Ishikawa (cell line): Measurements from ENCODE around the gene NFE2L2.

Experiments used
- CEBPB ChIP-seq: IDR thresholded peaks from 2 replicates; pipeline ENCODE4 v1.6.1; 2012
- CREB1 ChIP-seq: IDR thresholded peaks from 2 replicates; pipeline ENCODE4 v1.6.1; 2012; ENCODE audit warnings: low read depth
- EGR1 ChIP-seq: IDR thresholded peaks from 2 replicates; pipeline ENCODE4 v1.6.1; 2012
- EP300 ChIP-seq: IDR thresholded peaks from 2 replicates; pipeline ENCODE4 v1.6.1; 2012; ENCODE audit warnings: borderline replicate concordance
- FOXM1 ChIP-seq: IDR thresholded peaks from 2 replicates; pipeline ENCODE4 v1.6.1; 2012; ENCODE audit warnings: low read depth, borderline replicate concordance
- NFIC ChIP-seq: IDR thresholded peaks from 2 replicates; pipeline ENCODE4 v1.6.1; 2012
- RAD21 ChIP-seq: IDR thresholded peaks from 2 replicates; pipeline ENCODE4 v1.6.1; 2012; ENCODE audit warnings: low read depth
- TAF1 ChIP-seq: IDR thresholded peaks from 2 replicates; pipeline ENCODE4 v1.6.1; 2012; ENCODE audit warnings: low read depth, mild to moderate bottlenecking
- TCF12 ChIP-seq: IDR thresholded peaks from 2 replicates; pipeline ENCODE4 v1.6.1; 2012; ENCODE audit warnings: low read depth
- TEAD4 ChIP-seq: IDR thresholded peaks from 2 replicates; pipeline ENCODE4 v1.6.1; 2012
- YY1 ChIP-seq: IDR thresholded peaks from 2 replicates; pipeline ENCODE4 v1.6.1; 2012; ENCODE audit warnings: low read depth
- ZBTB7A ChIP-seq: IDR thresholded peaks from 2 replicates; pipeline ENCODE4 v1.6.1; 2012; ENCODE audit warnings: low read depth
- TF ChIP-seq, protein P1 (sequence below): IDR thresholded peaks from 2 replicates; pipeline ENCODE4 v1.6.1; 2012; ENCODE audit warnings: low read depth, mild to moderate bottlenecking
- TF ChIP-seq, protein P2 (sequence below): IDR thresholded peaks from 2 replicates; pipeline ENCODE4 v1.6.1; 2012
- TF ChIP-seq, protein P3 (sequence below): IDR thresholded peaks from 2 replicates; pipeline ENCODE4 v1.6.1; 2012

NFE2L2 gene

DNA sequence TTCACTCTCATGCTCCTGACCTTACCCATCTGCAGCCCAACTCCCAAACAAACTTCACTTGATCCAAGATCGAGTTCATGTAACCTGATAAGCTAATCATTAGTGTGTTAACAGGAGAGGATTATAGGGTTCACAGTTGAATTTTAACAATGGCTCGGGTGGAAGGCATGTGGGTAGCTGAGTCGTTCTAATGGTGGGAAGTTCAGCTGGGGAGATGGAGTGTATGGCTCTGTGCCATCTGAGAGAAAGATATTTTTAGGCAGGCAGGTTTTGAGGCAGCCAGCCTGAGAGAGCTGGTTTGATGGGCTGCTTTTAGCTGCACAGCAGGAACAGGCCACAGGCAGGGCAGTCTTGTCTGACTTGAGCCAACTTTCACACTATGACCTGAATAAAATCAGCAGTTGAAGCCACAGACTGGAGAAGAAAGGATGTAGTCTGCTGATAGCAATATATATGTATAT, 17.7 kb upstream of the NFE2L2 start:
- TF ChIP-seq NFIC (peak; percentile 39; the same call in 1 of the 2 replicates), TEAD4 (no peak)

DNA sequence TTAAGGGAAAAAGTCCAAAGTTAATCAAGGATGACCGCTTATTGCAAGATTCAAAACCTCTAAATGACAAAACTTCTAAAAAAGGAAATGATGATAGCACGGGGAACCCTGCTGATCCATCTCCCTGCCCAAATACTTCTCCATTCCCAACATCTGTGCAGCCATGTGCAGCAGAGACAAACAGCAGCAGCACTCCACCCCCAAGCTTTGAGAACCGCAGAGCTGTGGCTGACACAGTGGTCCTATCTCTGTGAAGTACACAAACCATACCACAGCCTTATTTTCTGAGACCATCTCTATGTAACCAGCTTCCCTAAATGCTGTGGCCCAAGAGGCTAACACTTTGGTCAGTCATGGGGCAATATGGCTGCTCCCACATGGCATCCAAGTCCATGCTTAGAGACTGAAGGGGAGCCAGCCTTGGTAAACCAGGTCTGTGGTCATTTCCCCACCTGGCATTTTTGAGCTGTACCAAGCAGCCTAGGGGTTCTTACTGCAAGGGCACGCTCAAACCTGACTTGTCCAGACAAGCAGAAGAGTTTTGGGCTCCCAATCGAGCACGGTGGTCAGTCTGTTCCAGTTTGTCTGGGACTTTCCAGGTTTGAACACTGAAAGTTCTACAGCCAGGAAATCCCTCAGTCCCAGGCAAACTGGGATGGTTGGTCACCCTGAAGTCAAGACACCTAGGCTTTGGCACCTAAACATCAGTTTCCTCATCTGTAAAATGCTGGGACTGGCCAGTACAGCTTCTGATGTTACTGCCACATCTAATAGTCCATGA, 17.1 kb upstream of the NFE2L2 start:
- TF ChIP-seq TCF12 (no peak), NFIC (no peak)
- TF ChIP-seq, protein P1, sequence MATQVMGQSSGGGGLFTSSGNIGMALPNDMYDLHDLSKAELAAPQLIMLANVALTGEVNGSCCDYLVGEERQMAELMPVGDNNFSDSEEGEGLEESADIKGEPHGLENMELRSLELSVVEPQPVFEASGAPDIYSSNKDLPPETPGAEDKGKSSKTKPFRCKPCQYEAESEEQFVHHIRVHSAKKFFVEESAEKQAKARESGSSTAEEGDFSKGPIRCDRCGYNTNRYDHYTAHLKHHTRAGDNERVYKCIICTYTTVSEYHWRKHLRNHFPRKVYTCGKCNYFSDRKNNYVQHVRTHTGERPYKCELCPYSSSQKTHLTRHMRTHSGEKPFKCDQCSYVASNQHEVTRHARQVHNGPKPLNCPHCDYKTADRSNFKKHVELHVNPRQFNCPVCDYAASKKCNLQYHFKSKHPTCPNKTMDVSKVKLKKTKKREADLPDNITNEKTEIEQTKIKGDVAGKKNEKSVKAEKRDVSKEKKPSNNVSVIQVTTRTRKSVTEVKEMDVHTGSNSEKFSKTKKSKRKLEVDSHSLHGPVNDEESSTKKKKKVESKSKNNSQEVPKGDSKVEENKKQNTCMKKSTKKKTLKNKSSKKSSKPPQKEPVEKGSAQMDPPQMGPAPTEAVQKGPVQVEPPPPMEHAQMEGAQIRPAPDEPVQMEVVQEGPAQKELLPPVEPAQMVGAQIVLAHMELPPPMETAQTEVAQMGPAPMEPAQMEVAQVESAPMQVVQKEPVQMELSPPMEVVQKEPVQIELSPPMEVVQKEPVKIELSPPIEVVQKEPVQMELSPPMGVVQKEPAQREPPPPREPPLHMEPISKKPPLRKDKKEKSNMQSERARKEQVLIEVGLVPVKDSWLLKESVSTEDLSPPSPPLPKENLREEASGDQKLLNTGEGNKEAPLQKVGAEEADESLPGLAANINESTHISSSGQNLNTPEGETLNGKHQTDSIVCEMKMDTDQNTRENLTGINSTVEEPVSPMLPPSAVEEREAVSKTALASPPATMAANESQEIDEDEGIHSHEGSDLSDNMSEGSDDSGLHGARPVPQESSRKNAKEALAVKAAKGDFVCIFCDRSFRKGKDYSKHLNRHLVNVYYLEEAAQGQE, result no peak

DNA sequence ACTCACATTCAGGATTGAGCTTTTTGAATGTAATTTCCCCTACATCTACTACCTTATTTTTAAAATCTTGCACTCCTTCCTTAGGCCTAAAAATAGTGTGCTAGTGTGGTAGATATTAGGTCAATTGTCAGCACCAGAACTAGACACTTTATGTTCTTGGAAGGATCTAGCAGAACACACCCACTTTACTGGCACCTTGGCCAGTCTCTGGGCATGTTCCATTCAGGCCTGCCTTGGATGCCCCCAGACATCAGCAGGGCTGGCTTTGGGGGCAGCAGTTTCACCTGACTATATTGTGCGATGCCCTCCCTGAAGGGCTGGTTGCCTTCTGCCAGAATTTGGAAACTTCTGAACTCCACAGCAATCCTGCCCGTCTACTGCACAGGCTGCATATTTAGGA, 15.3 kb upstream of the NFE2L2 start:
- TF ChIP-seq, protein P2, sequence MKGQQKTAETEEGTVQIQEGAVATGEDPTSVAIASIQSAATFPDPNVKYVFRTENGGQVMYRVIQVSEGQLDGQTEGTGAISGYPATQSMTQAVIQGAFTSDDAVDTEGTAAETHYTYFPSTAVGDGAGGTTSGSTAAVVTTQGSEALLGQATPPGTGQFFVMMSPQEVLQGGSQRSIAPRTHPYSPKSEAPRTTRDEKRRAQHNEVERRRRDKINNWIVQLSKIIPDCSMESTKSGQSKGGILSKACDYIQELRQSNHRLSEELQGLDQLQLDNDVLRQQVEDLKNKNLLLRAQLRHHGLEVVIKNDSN, result no peak
- no peak for TF ChIP-seq ZBTB7A
- TF ChIP-seq RAD21, result no peak
- TF ChIP-seq EP300, result no peak
- TF ChIP-seq, protein P3, sequence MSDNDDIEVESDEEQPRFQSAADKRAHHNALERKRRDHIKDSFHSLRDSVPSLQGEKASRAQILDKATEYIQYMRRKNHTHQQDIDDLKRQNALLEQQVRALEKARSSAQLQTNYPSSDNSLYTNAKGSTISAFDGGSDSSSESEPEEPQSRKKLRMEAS, result no peak
- TF ChIP-seq NFIC, result no peak
- TF ChIP-seq TCF12, result no peak
- no peak for TF ChIP-seq EGR1
- TF ChIP-seq CEBPB, result no peak
- TF ChIP-seq CREB1, result no peak
- no peak for TF ChIP-seq TEAD4

DNA sequence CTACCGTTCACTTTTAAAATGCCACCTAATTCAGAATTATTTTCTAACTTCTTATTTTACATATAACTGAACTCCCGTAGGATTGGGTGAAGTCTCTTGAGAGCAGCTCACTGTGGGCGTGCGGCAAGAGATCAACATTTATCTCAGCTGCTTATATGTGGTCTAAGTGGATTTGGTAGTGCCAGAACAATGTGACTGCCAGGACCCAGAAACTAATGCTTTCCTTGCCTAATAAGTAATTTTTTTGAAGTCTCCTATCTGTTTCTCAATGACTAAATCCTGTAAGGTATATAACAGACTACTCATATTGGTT, 11.2 kb upstream of the NFE2L2 start:
- no peak for TF ChIP-seq EGR1

DNA sequence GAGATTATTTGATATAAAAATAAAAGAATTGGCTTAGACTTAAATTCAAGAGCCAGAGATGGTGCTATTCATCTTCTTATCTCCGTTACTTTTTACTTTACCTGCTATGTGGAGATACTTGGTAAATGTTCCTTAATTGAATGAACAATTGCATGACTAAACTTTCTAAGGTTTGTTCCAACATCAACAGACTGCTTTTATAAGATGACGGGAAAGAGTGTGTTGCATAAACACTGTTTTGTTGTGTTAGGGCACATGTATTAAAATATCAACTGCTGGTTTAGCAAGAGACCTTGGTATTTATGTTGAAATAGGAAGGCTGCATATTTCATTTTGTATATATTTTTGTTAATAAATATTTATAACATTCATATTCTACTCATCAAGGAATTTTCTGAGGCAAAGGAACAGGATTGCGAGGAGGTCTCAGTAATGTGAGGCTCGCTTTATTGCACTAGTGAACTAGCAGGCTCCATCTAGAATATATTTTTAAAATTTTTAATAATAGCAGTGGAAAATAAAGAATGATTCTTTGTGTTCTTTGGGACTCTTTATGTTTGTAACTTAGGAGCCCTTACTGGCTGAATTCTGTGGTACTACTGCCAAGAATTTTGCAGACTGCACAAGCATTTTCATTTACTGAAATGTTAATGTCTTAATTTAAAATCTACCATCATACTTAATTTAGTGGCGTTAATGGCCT, 10.7 kb upstream of the NFE2L2 start:
- TF ChIP-seq ZBTB7A (no peak), EGR1 (no peak), TEAD4 (no peak), TCF12 (no peak), FOXM1 (no peak), EP300 (no peak), CEBPB (no peak), NFIC (no peak), CREB1 (no peak), YY1 (no peak), TAF1 (no peak), RAD21 (no peak)
- TF ChIP-seq, protein P3, result no peak
- TF ChIP-seq, protein P2, result no peak
- TF ChIP-seq, protein P1, result no peak

DNA sequence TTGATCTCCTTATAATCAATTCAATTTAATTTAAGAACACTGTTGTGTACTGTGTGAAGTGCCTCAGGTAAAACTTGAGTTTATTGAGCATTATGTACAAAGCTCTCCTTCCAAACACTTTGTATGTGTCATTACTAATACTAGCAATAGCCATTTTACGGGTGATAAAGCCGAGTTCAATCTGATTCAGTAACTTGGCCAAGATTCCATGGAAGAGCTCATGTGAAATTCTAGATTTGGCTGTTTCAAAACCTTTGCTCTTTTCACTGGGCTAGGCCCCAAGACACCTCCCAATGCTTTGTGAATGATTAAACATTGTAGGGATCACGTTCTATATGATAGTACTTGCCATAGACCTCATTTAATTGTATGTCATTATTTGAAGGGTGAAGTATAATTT, 8.9 kb upstream of the NFE2L2 start:
- TF ChIP-seq RAD21 (no peak), CREB1 (no peak)
- TF ChIP-seq, protein P3, result no peak

DNA sequence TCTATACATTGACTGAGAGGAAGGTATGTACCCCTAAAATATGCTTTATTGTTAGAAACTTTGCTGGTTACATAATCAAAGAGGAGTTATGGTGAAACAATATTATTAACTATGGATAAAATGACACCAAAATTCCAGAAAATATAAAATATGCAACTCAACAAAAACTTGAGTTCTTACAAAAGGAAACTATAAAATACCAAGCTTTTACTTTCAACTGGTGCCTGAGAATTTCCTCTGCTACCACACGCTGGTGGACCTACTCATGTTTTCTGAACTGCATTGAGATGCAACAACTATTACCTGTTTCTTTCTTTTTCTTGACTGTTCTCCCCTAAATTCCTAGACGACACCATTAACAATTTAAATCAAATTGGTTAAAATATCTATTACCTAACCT, 8.2 kb upstream of the NFE2L2 start:
- TF ChIP-seq TEAD4, result no peak
- TF ChIP-seq FOXM1, result no peak
- no peak for TF ChIP-seq CEBPB
- no peak for TF ChIP-seq NFIC
- TF ChIP-seq TCF12, result no peak
- no peak for TF ChIP-seq ZBTB7A
- TF ChIP-seq, protein P1, result no peak
- no peak for TF ChIP-seq YY1
- TF ChIP-seq TAF1, result no peak
- TF ChIP-seq CREB1, result no peak
- TF ChIP-seq EGR1, result no peak
- TF ChIP-seq RAD21, result no peak
- no peak for TF ChIP-seq EP300
- TF ChIP-seq, protein P3, result no peak
- TF ChIP-seq, protein P2, result no peak
